Superior temporal gyrus (tissue), 1 donor: ENCODE measurements around the gene TMEM198.

Experiments used
- DNase-seq: peaks from one replicate; pipeline ENCODE4 v3.0.0-alpha.2; 2016; ENCODE audit errors: extremely low spot score

The TMEM198 gene

GRCh38 chr2:219526320-219527075 lies 17.3 kb upstream of the TMEM198 start:
- no peak for DNase-seq

GRCh38 chr2:219527076-219527394 lies 16.8 kb upstream of the TMEM198 start:
- no peak for DNase-seq

DNA sequence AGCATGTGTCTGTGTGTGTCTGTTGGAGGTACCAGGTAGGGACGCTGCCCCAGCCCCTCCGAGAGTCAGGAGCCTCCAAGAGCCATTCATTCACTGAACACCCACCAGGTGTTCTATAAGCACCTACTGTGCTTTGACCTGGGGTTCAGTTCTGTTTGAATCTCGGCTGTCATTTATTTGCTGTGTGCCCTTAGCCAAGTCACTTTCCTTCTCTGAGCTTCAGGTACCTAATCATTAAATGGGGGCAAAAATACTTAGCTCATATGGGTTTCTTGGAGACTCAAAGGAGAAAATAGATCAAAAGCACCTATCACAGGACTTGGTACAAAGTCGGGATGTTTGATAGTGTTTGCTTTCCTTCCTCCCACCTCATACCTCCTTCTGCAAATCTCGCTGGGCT lies 16.4 kb upstream of the TMEM198 start:
- no peak for DNase-seq

- DNase-seq: peak; percentile 93
These were observed 13.5 kb upstream of the TMEM198 start for GRCh38 chr2:219530048-219530963.

GRCh38 chr2:219531639-219532377 lies 12.0 kb upstream of the TMEM198 start:
- no peak for DNase-seq

DNA sequence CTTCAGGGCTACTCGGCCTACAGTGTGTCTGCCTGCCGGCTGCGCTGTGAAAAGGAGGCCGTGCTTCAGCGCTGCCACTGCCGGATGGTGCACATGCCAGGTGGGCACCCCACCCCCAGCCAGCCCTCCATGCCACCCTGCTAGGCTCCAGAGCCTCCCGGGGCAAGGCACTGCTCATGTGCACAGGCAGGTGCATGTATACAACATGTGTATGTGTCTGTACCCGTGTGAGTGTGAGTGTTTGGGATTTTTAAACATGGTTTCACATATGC lies 11.5 kb upstream of the TMEM198 start:
- DNase-seq: no peak

DNA sequence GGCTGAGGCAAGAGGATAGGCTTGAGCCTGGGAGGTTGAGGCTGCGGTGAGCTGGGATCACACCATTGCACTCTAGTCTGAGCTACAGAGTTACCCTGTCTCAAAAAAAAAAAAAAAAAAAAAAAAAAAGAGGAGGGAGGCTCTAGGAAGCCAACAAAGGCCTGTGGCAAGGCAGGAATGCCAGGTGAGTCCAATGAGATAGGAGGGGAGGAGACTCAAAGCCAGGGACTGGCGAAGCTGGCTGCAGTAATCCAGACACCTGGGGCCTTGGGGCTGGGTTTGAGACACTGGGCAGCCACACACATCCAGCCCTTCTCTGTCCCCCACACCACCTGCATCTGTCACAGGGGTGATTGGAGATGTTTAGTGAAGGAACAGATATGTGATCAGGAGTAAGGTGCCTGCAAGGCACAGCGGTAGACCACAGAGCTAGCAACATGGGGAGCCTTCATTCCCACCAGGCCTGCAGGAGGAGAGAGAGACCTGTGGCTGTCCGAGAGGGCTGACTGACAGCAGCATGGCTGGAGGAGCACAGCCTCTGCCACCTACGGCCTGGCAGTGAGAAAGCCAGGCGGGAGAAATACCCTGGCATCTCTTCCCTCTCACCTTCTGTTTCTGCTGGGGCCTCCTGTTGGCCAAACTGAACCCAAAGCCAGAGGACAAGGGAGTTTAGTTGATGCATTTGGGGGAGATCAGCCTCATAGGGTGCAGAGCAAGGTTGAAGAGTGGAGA lies 9.7 kb upstream of the TMEM198 start:
- DNase-seq: no peak

GRCh38 chr2:219536425-219536824 lies 7.4 kb upstream of the TMEM198 start:
- DNase-seq: no peak

- no peak for DNase-seq
These were observed 6.9 kb upstream of the TMEM198 start for GRCh38 chr2:219536967-219537366.

DNA sequence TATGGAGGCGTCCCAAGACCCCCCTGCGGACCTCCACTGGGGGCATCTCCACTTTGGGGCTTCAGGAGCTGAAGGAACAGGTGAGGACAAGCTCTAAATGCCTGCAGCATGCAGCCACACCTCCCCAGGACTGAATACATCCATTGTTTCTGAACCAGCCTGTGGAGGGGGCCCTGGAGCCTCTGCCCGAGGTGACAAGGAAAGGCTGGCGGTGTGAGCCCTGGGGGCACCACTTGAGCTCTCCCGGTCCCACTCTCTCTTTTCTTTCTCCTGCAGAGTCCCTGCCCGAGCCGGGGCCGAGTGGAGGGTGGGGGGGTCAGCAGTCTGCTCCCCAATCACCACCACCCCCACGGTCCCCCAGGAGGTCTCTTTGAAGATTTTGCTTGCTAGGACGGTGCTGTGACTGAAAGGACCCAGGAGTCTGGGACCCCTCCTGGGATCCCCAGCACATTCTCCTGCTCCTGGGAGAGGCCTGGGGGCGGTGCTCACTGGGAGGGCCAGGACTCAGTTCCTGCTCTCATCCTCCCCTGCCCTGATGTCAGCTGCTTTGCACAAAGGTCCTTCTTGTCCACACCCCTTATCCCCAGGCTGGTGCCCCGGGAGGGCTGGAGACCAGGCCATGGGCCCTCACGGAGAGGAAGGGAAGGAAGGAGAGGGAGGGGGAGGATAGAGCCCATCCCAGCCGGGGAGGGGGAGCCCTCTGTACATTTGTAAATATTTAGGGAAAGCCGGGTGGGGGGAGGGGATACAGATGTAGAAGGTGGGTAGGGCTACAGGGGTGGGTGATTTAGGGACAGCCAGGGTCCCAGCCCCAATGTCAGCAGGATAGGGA lies 6.0 kb upstream of the TMEM198 start:
- DNase-seq: no peak

DNA sequence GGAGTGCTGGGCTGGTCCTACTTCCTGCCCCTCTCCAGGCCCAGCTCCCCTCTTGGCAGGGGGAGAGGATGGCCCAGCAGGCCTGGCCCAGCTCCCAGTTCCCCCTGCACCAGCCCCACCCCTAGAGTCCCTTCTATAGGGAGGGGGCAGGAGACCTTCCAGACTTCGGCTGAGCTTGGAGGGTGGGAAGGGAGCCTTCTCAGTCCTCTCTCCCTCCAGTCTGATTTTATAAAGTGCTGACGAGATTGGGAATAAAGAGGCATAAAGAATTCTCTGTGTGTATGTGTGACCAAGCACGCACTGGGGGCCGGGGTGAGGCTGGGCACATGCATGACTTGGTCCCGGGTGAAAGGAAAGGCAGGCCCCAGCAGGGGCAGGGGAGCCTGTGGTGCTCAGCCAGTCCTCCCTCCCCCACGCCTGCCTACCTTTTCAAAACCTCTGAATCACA lies 5.3 kb upstream of the TMEM198 start:
- DNase-seq: no peak

DNA sequence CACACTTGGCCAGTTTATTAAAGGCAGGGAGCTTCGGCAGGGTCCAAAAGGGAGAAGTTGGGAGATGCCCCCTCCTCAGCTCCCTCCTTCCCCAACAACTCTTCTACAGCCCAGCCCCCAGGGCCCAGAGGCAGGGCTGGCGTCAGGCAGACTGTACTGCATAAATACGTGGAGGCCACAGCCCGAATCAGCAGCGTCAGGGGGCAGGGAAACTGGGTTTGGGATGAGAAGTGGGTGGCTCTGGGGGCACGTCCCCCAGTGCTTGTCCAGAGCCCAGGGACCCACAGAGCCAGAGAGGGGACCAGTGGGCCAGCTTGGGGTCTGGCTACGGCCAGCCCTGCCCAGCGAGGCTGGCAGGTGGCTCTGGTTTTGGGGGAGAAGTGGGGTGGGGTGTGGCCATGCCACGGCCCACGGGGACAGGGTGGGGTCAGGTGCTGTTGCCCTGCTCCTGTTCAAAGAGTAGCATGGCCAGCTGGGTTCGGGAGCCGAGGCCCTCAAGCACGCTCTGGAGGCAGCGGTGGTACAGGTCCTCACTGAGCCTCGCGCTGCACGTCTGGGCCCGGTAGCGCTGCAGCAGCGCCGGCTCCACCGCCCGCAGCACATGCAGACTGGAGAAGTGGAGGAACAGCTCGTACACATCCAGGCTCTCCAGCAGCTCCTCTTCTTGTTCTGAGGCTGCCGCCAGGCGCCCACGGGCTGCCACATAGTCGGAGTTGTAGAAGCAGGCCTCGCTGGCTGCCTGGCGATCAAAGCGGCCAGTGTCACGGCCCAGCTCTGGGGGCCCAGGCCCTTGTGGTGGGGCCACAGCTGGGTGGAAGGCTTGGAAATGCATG lies 4.7 kb upstream of the TMEM198 start:
- no peak for DNase-seq

DNA sequence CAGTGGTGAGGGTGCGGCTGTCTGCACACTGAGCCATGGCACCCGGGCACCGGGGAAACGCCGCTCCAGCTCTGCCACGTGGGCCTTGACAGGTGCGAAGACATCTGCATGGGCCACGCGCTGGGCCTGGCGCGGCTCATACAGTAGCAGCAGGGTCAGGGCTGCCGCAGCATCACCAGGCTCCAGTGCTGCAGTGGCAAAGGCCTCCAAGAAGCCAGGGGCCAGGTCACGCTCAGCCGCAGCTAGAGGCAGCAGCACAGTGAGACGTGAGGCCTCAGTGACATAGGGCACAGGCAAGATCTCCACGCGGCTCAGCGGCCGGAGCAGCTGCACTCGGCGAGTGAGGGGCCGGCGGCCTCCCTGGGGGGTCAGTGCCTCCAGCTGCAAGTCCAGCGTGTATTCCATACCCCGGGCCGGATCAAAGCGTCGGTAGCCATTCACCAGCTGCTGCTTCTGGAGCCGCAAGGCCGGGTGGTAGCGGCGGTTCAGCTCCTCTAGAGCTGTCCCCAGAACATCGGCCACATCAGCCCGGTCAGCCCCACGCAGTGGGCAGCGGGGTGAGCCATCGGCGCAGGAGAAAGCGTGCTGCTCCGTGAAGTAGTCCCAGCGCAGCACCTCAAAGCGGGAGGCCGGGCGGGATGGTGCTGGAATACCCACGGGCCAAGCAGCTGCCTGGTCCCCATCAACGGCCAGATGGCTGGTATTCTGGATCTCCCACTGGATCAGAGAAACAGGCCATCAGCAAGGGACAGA lies 3.7 kb upstream of the TMEM198 start:
- DNase-seq: no peak

GRCh38 chr2:219540784-219541504 lies 2.9 kb upstream of the TMEM198 start:
- no peak for DNase-seq

GRCh38 chr2:219541611-219542180 lies 2.1 kb upstream of the TMEM198 start:
- DNase-seq: peak; percentile 75

- no peak for DNase-seq
These were observed 765 bp upstream of the TMEM198 start for GRCh38 chr2:219542931-219543595.

- DNase-seq: no peak
These were observed 739 bp downstream of the TMEM198 start for GRCh38 chr2:219544567-219544966.
